ENCODE results near the gene IFNA6. TPM values are rescaled to one million over a fixed set of nuclear protein-coding genes. Genes with fewer than 3 reads are reported as not detected.

Gene IFNA6
- total and polyA plus RNA-seq, 2 of the 8 experiments (the other 6 are each of a cell fraction or from before 2014, with no cell fraction given), result not detected

- Histone ChIP-seq H3K79me1 (ENCODE audit: low read depth, low read length) (no peaks in the 10 kb centered on the region), H2BK120ac (replicated peaks; ENCODE audit: low read depth, low read length) (no peak within 1 kb of the TSS), H2BK5ac (ENCODE audit: low read depth, low read length) (no peak within 1 kb of the TSS), H2BK12ac (ENCODE audit: low read depth, low read length) (no peak within 1 kb of the TSS), H2BK15ac (ENCODE audit: low read length) (no peak within 1 kb of the TSS), H3K4ac (replicated peaks; ENCODE audit: insufficient read length, low read depth, low read length) (no peak within 1 kb of the TSS), H3K23ac (ENCODE audit: insufficient read length) (no peak within 1 kb of the TSS), H3K18ac (ENCODE audit: extremely low read depth, low read length) (no peak within 1 kb of the TSS), H4K20me1 (replicated peaks in 1 of 2; ENCODE audit: control insufficient read depth in 1 of 2, insufficient read depth in 2 of 2, low read length in 2 of 2) (no peaks in the 10 kb centered on the region), H3K36me3 (ENCODE audit: control insufficient read depth in 2 of 4, insufficient read depth in 4 of 4, low read length in 3 of 4) (no peaks in the 10 kb centered on the region), H4K5ac (ENCODE audit: insufficient read length, low read depth, low read length) (no peak within 1 kb of the TSS), H2AFZ (ENCODE audit: low read length) (no peak within 1 kb of the TSS), H3K4me1 (replicated peaks in 1 of 4; ENCODE audit: control insufficient read depth in 3 of 4, insufficient read depth in 4 of 4, low read length in 3 of 4) (no peaks in the 10 kb centered on the region), H3K23me2 (ENCODE audit: low read depth, low read length) (no peaks in the 10 kb centered on the region), H3K79me2 (ENCODE audit: control insufficient read depth in 1 of 2, insufficient read depth in 2 of 2, low read length in 2 of 2) (no peaks in the 10 kb centered on the region), H3K9me3 (ENCODE audit: insufficient read depth in 2 of 2, low read depth in 1 of 2, low read length in 1 of 2) (no peaks in the 10 kb centered on the region), H3K56ac (replicated peaks; ENCODE audit: insufficient read length, low read depth, low read length) (no peak within 1 kb of the TSS), H3K4me3 (ENCODE audit: extremely low read depth in 1 of 4, insufficient read depth in 2 of 4, low read depth in 3 of 4, low read length in 4 of 4) (no peak within 1 kb of the TSS), H3K9ac (replicated peaks in 1 of 4; ENCODE audit: extremely low read depth in 1 of 4, low read depth in 3 of 4, low read length in 3 of 4) (no peak within 1 kb of the TSS), H2BK20ac (ENCODE audit: low read length) (no peak within 1 kb of the TSS), H4K91ac (replicated peaks; ENCODE audit: insufficient read length, low read length) (no peak within 1 kb of the TSS), H3K27me3 (replicated peaks in 1 of 4; ENCODE audit: control insufficient read depth in 3 of 4, extremely low read depth in 1 of 4, insufficient read depth in 3 of 4, low read length in 3 of 4) (no peaks in the 10 kb centered on the region), H4K8ac (ENCODE audit: extremely low read depth, insufficient read depth, low read length) (no peak within 1 kb of the TSS), H3K14ac (ENCODE audit: insufficient read length) (no peak within 1 kb of the TSS), H3K4me2 (ENCODE audit: insufficient read depth in 1 of 2, low read depth in 2 of 2, low read length in 2 of 2) (no peak within 1 kb of the TSS), H2AK5ac (ENCODE audit: low read depth, low read length) (no peak within 1 kb of the TSS), H3K27ac (ENCODE audit: low read depth, low read length) (no peak within 1 kb of the TSS)
- TF ChIP-seq TEAD4 (IDR thresholded peaks at IDR 0.05; ENCODE audit: low read depth, low read length) (no peak), CREB1 (IDR thresholded peaks at IDR 0.05) (no peak), USF2 (IDR thresholded peaks at IDR 0.05; ENCODE audit: low read length) (no peak), EZH2 (IDR thresholded peaks at IDR 0.05; ENCODE audit: low read depth, low read length, severe bottlenecking) (no peak), RNF2 (IDR thresholded peaks at IDR 0.05; ENCODE audit: borderline replicate concordance, low read depth, low read length, missing control alignments, poor library complexity, severe bottlenecking) (no peak), TAF1 (IDR thresholded peaks at IDR 0.05; ENCODE audit: low read depth, low read length) (no peak), JUN (IDR thresholded peaks at IDR 0.05; ENCODE audit: low read depth, low read length) (no peak), POLR2A (IDR thresholded peaks at IDR 0.05; ENCODE audit: control extremely low read depth in 1 of 2, low read depth in 2 of 2, low read length in 2 of 2) (no peak)
- 96% methylated on average over 3 of the region's 3 CpGs; no CpG with 5 or more reads in 1 of the 2 experiments for WGBS, 2 experiments (ENCODE audit: extremely low coverage in 1 of 2, insufficient coverage in 1 of 2, insufficient read length in 1 of 2, insufficient replicate concordance in 2 of 2, low coverage in 1 of 2, low lambda C conversion rate in 2 of 2, missing lambda C conversion rate in 1 of 2)
- CTCF ChIA-PET (ENCODE audit: partially characterized antibody), result no interaction called here
- no peak for FAIRE-seq
- DNase-seq (ENCODE audit: low read depth in 1 of 2, low spot score in 2 of 2), result no peak
- POLR2A ChIA-PET (ENCODE audit: partially characterized antibody), result no interaction called here
Measured at GRCh38 chr9:21367957-21368356, 17.3 kb upstream of the IFNA6 start, which contains the start of gene IFNA13. IFNA13 (minus strand) TSS chr9:21368057; CDS start chr9:21368010, 47 bp downstream.

Data from H1 (cell line).